WTC11 (cell line): ENCODE results near the gene NAGS. TPM values are rescaled to one million over a fixed set of nuclear protein-coding genes. Genes with fewer than 3 reads are reported as not detected.

Experiments used
- ATAC-seq: fragments of 200-7000 bp; cut with Tn5 transposase; 2 replicates; pipeline ENCODE4 v1.10.0; 2021; ENCODE audit warnings: mild to moderate bottlenecking, moderate library complexity
- CTCF ChIA-PET: fragments of 300-600 bp; sonication (Branson Sonifier 250); formaldehyde crosslinking; loops from one replicate; lab custom pipeline; 2021; ENCODE audit warnings: antibody characterized with exemption; lab: Charles Lee
- POLR2A ChIA-PET: fragments of 350-600 bp; sonication (Branson Sonifier 250); formaldehyde crosslinking; loops from one replicate; lab custom pipeline; 2021; ENCODE audit warnings: antibody characterized with exemption; lab: Charles Lee
- DNase-seq: peaks from one replicate; pipeline ENCODE4 v3.0.0; 2021; ENCODE audit warnings: low spot score
- H3K27ac Mint-ChIP-seq: 2 replicates; pipeline ENCODE4 v1.8.0; 2021; ENCODE audit warnings: mixed read lengths
- H3K27me3 Mint-ChIP-seq: 2 replicates; pipeline ENCODE4 v1.8.0; 2021; ENCODE audit warnings: low read depth, mild to moderate bottlenecking, moderate library complexity, mixed read lengths
- H3K36me3 Mint-ChIP-seq: 2 replicates; pipeline ENCODE4 v1.8.0; 2021; ENCODE audit warnings: mixed read lengths
- H3K4me1 Mint-ChIP-seq: 2 replicates; pipeline ENCODE4 v1.8.0; 2022; ENCODE audit warnings: mixed read lengths
- H3K4me3 Mint-ChIP-seq: 2 replicates; pipeline ENCODE4 v1.8.0; 2021; ENCODE audit warnings: mild to moderate bottlenecking, moderate library complexity, mixed read lengths
- H3K9me3 Mint-ChIP-seq: 2 replicates; pipeline ENCODE4 v1.8.0; 2021; ENCODE audit warnings: mixed read lengths
- ATF1 ChIP-seq: sonication (generic); formaldehyde crosslinking; IDR thresholded peaks from 2 replicates; pipeline ENCODE4 v1.8.1; 2023; ENCODE audit warnings: mild to moderate bottlenecking, moderate library complexity, missing genetic modification reagents
- CBFB ChIP-seq: sonication (generic); formaldehyde crosslinking; IDR thresholded peaks from 2 replicates; pipeline ENCODE4 v1.8.1; 2022; ENCODE audit warnings: mild to moderate bottlenecking, low read depth, missing genetic modification reagents
- ETV6 ChIP-seq: sonication (generic); formaldehyde crosslinking; IDR thresholded peaks from 2 replicates; pipeline ENCODE4 v1.8.1; 2022; ENCODE audit warnings: mild to moderate bottlenecking, missing genetic modification reagents
- FOXJ3 ChIP-seq: sonication (generic); formaldehyde crosslinking; IDR thresholded peaks from 2 replicates; pipeline ENCODE4 v1.9.0; 2021; ENCODE audit warnings: missing genetic modification reagents, mild to moderate bottlenecking, borderline replicate concordance
- FOXP4 ChIP-seq: sonication (generic); formaldehyde crosslinking; IDR thresholded peaks from 2 replicates; pipeline ENCODE4 v1.8.0; 2022; ENCODE audit warnings: mild to moderate bottlenecking, missing genetic modification reagents
- GTF2I ChIP-seq: fragments of 250-450 bp; sonication (Bioruptor Pico); conservative IDR thresholded peaks from 2 replicates; pipeline ENCODE4 v1.4.0; 2021; ENCODE audit warnings: mild to moderate bottlenecking
- JAZF1 ChIP-seq: fragments of 250-450 bp; sonication (Bioruptor Pico); IDR thresholded peaks from 2 replicates; pipeline ENCODE4 v1.9.0; 2021; ENCODE audit warnings: moderate library complexity, mild to moderate bottlenecking, inconsistent platforms
- NFATC4 ChIP-seq: fragments of 250-450 bp; sonication (Bioruptor Pico); IDR thresholded peaks from 2 replicates; pipeline ENCODE4 v1.9.0; 2021; ENCODE audit warnings: mild to moderate bottlenecking
- OVOL2 ChIP-seq: fragments of 250-450 bp; sonication (Bioruptor Pico); IDR thresholded peaks from 2 replicates; pipeline ENCODE4 v1.9.0; 2021; ENCODE audit warnings: mild to moderate bottlenecking, borderline replicate concordance
- RORB ChIP-seq: fragments of 250-450 bp; sonication (Bioruptor Pico); IDR thresholded peaks from 2 replicates; pipeline ENCODE4 v1.9.0; 2021; ENCODE audit warnings: mild to moderate bottlenecking
- SP1 ChIP-seq: sonication (generic); formaldehyde crosslinking; conservative IDR thresholded peaks from 2 replicates; pipeline ENCODE4 v1.8.1; 2022; ENCODE audit warnings: missing genetic modification reagents
- TCF7 ChIP-seq: sonication (generic); formaldehyde crosslinking; IDR thresholded peaks from 2 replicates; pipeline ENCODE4 v1.8.0; 2022; ENCODE audit warnings: mild to moderate bottlenecking, low read depth, missing genetic modification reagents, moderate library complexity
- TEAD1 ChIP-seq: sonication (generic); formaldehyde crosslinking; IDR thresholded peaks from 2 replicates; pipeline ENCODE4 v1.8.0; 2022; ENCODE audit warnings: mild to moderate bottlenecking, missing genetic modification reagents
- TEAD4 ChIP-seq: sonication (generic); formaldehyde crosslinking; IDR thresholded peaks from 2 replicates; pipeline ENCODE4 v1.8.0; 2022; ENCODE audit warnings: mild to moderate bottlenecking, missing genetic modification reagents
- ZBTB21 ChIP-seq: sonication (generic); formaldehyde crosslinking; IDR thresholded peaks from 2 replicates; pipeline ENCODE4 v1.8.1; 2023; ENCODE audit warnings: mild to moderate bottlenecking, missing genetic modification reagents, borderline replicate concordance
- ZNF121 ChIP-seq: sonication (generic); formaldehyde crosslinking; IDR thresholded peaks from 2 replicates; pipeline ENCODE4 v1.8.0; 2023; ENCODE audit warnings: missing genetic modification reagents
- ZNF138 ChIP-seq: sonication (generic); formaldehyde crosslinking; conservative IDR thresholded peaks from 2 replicates; pipeline ENCODE4 v1.8.1; 2022; ENCODE audit warnings: mild to moderate bottlenecking, moderate library complexity, missing genetic modification reagents
- ZNF317 ChIP-seq: sonication (generic); formaldehyde crosslinking; IDR thresholded peaks from 2 replicates; pipeline ENCODE4 v1.8.1; 2023; ENCODE audit warnings: low read depth, mild to moderate bottlenecking, moderate library complexity, missing genetic modification reagents, borderline replicate concordance
- total RNA-seq: library from RNA; stranded (reverse); gene quantifications from 3 replicates; pipeline ENCODE4 v1.2.3, GENCODE V29; 2021
- TF ChIP-seq, protein P1 (sequence below): sonication (generic); formaldehyde crosslinking; IDR thresholded peaks from 2 replicates; pipeline ENCODE4 v1.8.0; 2022; ENCODE audit warnings: missing genetic modification reagents
- TF ChIP-seq, protein P2 (sequence below): sonication (generic); formaldehyde crosslinking; IDR thresholded peaks from 2 replicates; pipeline ENCODE4 v1.8.1; 2023; ENCODE audit warnings: mild to moderate bottlenecking, missing genetic modification reagents, moderate library complexity
- TF ChIP-seq, protein P3 (sequence below): fragments of 250-450 bp; sonication (Bioruptor Pico); IDR thresholded peaks from 2 replicates; pipeline ENCODE4 v1.9.0; 2021; ENCODE audit warnings: mild to moderate bottlenecking
- TF ChIP-seq, protein P4 (sequence below): sonication (generic); formaldehyde crosslinking; conservative IDR thresholded peaks from 2 replicates; pipeline ENCODE4 v1.8.1; 2023; ENCODE audit warnings: mild to moderate bottlenecking, low read depth, missing genetic modification reagents, moderate library complexity

The NAGS gene
- total RNA-seq, 1 experiment from 2014 or later, result 8.6 TPM

- ChIA-PET CTCF (interaction anchor here (0.8 to 1.4 kb wide), 3 partner anchors 12 to 30 kb away, joined by 3 read pairs; no protein-coding TSS in a partner anchor), POLR2A (interaction anchor here (0.5 kb wide), 1 partner anchor 61 kb away, joined by 3 read pairs; no protein-coding TSS in a partner anchor)
- TF ChIP-seq JAZF1 (CRISPR knock-in tag), result no peak
- TF ChIP-seq CBFB (CRISPR knock-in tag), result no peak
- TF ChIP-seq ATF1 (CRISPR knock-in tag), result no peak
- no peak for TF ChIP-seq GTF2I (CRISPR knock-in tag)
- TF ChIP-seq, protein P1, sequence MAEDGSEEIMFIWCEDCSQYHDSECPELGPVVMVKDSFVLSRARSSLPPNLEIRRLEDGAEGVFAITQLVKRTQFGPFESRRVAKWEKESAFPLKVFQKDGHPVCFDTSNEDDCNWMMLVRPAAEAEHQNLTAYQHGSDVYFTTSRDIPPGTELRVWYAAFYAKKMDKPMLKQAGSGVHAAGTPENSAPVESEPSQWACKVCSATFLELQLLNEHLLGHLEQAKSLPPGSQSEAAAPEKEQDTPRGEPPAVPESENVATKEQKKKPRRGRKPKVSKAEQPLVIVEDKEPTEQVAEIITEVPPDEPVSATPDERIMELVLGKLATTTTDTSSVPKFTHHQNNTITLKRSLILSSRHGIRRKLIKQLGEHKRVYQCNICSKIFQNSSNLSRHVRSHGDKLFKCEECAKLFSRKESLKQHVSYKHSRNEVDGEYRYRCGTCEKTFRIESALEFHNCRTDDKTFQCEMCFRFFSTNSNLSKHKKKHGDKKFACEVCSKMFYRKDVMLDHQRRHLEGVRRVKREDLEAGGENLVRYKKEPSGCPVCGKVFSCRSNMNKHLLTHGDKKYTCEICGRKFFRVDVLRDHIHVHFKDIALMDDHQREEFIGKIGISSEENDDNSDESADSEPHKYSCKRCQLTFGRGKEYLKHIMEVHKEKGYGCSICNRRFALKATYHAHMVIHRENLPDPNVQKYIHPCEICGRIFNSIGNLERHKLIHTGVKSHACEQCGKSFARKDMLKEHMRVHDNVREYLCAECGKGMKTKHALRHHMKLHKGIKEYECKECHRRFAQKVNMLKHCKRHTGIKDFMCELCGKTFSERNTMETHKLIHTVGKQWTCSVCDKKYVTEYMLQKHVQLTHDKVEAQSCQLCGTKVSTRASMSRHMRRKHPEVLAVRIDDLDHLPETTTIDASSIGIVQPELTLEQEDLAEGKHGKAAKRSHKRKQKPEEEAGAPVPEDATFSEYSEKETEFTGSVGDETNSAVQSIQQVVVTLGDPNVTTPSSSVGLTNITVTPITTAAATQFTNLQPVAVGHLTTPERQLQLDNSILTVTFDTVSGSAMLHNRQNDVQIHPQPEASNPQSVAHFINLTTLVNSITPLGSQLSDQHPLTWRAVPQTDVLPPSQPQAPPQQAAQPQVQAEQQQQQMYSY (CRISPR knock-in tag), result no peak
- TF ChIP-seq, protein P2, sequence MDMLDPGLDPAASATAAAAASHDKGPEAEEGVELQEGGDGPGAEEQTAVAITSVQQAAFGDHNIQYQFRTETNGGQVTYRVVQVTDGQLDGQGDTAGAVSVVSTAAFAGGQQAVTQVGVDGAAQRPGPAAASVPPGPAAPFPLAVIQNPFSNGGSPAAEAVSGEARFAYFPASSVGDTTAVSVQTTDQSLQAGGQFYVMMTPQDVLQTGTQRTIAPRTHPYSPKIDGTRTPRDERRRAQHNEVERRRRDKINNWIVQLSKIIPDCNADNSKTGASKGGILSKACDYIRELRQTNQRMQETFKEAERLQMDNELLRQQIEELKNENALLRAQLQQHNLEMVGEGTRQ (CRISPR knock-in tag), result no peak
- TF ChIP-seq ZBTB21 (CRISPR knock-in tag), result no peak
- TF ChIP-seq ETV6 (CRISPR knock-in tag), result no peak
- TF ChIP-seq, protein P3, sequence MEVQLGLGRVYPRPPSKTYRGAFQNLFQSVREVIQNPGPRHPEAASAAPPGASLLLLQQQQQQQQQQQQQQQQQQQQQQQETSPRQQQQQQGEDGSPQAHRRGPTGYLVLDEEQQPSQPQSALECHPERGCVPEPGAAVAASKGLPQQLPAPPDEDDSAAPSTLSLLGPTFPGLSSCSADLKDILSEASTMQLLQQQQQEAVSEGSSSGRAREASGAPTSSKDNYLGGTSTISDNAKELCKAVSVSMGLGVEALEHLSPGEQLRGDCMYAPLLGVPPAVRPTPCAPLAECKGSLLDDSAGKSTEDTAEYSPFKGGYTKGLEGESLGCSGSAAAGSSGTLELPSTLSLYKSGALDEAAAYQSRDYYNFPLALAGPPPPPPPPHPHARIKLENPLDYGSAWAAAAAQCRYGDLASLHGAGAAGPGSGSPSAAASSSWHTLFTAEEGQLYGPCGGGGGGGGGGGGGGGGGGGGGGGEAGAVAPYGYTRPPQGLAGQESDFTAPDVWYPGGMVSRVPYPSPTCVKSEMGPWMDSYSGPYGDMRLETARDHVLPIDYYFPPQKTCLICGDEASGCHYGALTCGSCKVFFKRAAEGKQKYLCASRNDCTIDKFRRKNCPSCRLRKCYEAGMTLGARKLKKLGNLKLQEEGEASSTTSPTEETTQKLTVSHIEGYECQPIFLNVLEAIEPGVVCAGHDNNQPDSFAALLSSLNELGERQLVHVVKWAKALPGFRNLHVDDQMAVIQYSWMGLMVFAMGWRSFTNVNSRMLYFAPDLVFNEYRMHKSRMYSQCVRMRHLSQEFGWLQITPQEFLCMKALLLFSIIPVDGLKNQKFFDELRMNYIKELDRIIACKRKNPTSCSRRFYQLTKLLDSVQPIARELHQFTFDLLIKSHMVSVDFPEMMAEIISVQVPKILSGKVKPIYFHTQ, result no peak
- TF ChIP-seq ZNF121, result no peak
- no peak for TF ChIP-seq RORB (CRISPR knock-in tag)
- TF ChIP-seq, protein P4, sequence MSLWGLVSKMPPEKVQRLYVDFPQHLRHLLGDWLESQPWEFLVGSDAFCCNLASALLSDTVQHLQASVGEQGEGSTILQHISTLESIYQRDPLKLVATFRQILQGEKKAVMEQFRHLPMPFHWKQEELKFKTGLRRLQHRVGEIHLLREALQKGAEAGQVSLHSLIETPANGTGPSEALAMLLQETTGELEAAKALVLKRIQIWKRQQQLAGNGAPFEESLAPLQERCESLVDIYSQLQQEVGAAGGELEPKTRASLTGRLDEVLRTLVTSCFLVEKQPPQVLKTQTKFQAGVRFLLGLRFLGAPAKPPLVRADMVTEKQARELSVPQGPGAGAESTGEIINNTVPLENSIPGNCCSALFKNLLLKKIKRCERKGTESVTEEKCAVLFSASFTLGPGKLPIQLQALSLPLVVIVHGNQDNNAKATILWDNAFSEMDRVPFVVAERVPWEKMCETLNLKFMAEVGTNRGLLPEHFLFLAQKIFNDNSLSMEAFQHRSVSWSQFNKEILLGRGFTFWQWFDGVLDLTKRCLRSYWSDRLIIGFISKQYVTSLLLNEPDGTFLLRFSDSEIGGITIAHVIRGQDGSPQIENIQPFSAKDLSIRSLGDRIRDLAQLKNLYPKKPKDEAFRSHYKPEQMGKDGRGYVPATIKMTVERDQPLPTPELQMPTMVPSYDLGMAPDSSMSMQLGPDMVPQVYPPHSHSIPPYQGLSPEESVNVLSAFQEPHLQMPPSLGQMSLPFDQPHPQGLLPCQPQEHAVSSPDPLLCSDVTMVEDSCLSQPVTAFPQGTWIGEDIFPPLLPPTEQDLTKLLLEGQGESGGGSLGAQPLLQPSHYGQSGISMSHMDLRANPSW (CRISPR knock-in tag), result no peak
- no peak for TF ChIP-seq TEAD4 (CRISPR knock-in tag)
- TF ChIP-seq FOXJ3 (CRISPR knock-in tag), result no peak
- TF ChIP-seq TEAD1 (CRISPR knock-in tag), result no peak
- Mint-ChIP-seq H3K9me3 (no peaks in the 10 kb centered on the region), H3K27me3 (peaks cover 4% of the 10 kb centered on the region), H3K27ac (no peak overlapping the region), H3K4me1 (peaks cover 23% of the 10 kb centered on the region), H3K36me3 (peaks cover 10% of the 10 kb centered on the region; the same call in 1 of the 2 replicates), H3K4me3 (no peak overlapping the region)
- ATAC-seq (no peak), DNase-seq (no peak)
These were observed 6.7 kb downstream of the NAGS start for GRCh38 chr17:44010966-44011647.

DNA sequence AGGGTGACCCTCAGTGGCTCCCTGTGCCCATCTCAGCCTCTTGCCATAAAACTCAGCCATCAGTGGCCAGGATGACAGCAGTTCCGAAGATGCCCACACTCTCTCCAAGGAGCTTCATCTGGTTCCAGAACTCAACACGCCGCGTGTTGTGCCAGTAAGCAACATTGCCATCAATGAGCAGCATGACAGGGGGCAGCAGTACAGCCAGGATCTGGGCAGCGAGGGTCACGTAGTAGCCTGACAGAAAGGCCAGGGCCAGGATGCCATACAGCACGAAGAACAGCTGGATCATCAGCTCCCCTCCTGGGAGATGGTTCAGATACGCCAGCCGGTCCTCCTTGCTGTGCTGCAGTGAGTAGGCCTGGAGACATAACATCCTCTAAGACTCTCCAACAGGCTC, 7.5 kb downstream of the NAGS start:
- no peak overlapping the region for H3K4me3 Mint-ChIP-seq
- POLR2A ChIA-PET, result no interaction called here
- H3K4me1 Mint-ChIP-seq, result peaks cover 22% of the 10 kb centered on the region
- DNase-seq (no peak), ATAC-seq (no peak)
- no peak overlapping the region for H3K27ac Mint-ChIP-seq
- no peaks in the 10 kb centered on the region for H3K27me3 Mint-ChIP-seq
- peaks cover 10% of the 10 kb centered on the region; the same call in 1 of the 2 replicates for H3K36me3 Mint-ChIP-seq
- no peaks in the 10 kb centered on the region for H3K9me3 Mint-ChIP-seq
- CTCF ChIA-PET, result interaction anchor here (0.8 to 0.9 kb wide), 2 partner anchors 12 to 30 kb away, joined by 3 read pairs; no protein-coding TSS in a partner anchor
- no peak for TF ChIP-seq ZNF121
- TF ChIP-seq, protein P2 (CRISPR knock-in tag), result no peak
- no peak for TF ChIP-seq OVOL2 (CRISPR knock-in tag)
- no peak for TF ChIP-seq FOXP4 (CRISPR knock-in tag)
- TF ChIP-seq TCF7 (CRISPR knock-in tag), result no peak
- no peak for TF ChIP-seq ZNF317 (CRISPR knock-in tag)
- TF ChIP-seq FOXJ3 (CRISPR knock-in tag), result no peak
- no peak for TF ChIP-seq SP1 (CRISPR knock-in tag)
- no peak for TF ChIP-seq ZNF138 (CRISPR knock-in tag)
- TF ChIP-seq NFATC4 (CRISPR knock-in tag), result no peak
